Upper lobe of left lung (tissue), 4 donors: ENCODE results near the gene RBM33.

Experiments used
- POLR2A ChIP-seq, 4 donors: fragments of 450-650 bp; IDR thresholded peaks; one replicate each; pipeline ENCODE4 v1.5.1; 2016 to 2017; ENCODE audit warnings: antibody characterized with exemption in 4 of 4, mild to moderate bottlenecking in 2 of 4
- TF ChIP-seq, protein P1 (sequence below), 6 experiments: fragments of 450-650 bp in 4 of 6; fragments of 200-600 bp in 2 of 6; sonication (generic) in 2 of 6; IDR thresholded peaks; one replicate each; pipeline ENCODE4 v1.5.1; 2016 to 2019; ENCODE audit warnings: antibody characterized with exemption in 6 of 6

DNA sequence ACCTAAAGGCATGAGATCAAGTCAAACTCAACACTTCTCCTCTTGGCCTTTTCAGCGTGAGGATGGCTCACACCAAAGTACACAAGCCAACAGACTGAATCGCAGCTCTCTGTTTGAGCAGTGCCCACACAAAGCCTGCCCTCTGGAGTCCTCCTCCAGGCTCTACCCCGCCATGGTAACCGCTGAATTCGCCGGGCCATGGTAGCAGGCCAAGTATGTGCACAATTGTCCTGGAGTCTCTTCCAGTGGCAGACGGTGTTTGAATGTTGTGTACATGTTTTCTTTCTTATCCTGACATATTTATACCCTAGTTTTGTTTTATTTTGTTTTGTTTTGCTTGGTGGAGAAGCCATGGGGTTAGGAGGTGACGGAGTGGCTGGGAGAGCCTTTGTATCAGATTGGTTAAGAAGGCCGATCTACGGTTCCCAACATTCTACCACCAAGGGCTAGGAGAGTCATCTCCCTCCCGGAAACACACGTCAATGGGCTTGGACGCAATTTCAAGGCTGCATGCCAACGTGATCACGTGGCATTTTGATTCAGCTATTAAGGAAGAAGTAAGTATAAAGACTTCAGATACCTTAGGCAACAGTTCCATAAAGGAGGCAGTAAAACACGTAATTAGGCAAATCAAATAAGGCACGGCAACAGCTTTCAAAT lies 179.9 kb downstream of the RBM33 start:
- TF ChIP-seq POLR2A (IDR thresholded peaks at IDR 0.05): no peak
- TF ChIP-seq, protein P1, sequence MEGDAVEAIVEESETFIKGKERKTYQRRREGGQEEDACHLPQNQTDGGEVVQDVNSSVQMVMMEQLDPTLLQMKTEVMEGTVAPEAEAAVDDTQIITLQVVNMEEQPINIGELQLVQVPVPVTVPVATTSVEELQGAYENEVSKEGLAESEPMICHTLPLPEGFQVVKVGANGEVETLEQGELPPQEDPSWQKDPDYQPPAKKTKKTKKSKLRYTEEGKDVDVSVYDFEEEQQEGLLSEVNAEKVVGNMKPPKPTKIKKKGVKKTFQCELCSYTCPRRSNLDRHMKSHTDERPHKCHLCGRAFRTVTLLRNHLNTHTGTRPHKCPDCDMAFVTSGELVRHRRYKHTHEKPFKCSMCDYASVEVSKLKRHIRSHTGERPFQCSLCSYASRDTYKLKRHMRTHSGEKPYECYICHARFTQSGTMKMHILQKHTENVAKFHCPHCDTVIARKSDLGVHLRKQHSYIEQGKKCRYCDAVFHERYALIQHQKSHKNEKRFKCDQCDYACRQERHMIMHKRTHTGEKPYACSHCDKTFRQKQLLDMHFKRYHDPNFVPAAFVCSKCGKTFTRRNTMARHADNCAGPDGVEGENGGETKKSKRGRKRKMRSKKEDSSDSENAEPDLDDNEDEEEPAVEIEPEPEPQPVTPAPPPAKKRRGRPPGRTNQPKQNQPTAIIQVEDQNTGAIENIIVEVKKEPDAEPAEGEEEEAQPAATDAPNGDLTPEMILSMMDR (IDR thresholded peaks at IDR 0.05): no peak
